T-helper 1 cell (primary cell): ENCODE data around the gene ANKRD44.

Experiments used
- DNase-seq, 5 donors: peaks; one replicate each; pipeline ENCODE4 v3.0.0-alpha.2; 2012 to 2020

The ANKRD44 gene

DNA sequence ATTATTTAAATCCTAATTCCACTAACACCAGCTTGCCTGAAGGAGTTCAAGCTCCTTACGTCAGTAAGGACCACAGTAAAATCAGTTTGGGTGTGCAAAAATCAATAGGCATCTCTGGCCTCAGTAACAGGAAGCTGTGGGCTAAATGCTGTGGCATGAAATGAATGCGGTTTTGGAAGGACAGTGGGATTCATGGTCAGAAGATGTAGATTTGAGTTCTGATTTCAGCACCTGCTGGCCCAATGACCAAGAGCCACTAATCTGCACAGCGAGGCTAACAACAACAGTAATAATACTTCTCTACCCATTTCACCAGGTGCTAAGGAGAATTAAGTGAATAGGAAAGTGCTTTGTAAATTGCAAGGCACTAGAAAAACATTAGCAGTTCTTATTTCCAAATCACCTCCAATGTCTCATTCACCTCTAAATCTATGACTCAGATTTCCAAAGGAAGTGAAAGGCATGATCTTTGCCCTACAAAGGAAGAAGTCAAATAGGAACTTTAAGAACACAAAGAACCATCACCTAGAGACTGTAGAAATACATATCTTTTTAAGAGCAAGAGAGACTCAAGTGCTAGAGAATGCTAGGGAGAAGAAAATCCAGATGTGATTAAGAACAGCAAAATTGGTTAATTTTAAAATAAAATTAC is 172.6 kb downstream of the ANKRD44 start:
- DNase-seq = peak in 1 of 5 donors; percentile 32

DNA sequence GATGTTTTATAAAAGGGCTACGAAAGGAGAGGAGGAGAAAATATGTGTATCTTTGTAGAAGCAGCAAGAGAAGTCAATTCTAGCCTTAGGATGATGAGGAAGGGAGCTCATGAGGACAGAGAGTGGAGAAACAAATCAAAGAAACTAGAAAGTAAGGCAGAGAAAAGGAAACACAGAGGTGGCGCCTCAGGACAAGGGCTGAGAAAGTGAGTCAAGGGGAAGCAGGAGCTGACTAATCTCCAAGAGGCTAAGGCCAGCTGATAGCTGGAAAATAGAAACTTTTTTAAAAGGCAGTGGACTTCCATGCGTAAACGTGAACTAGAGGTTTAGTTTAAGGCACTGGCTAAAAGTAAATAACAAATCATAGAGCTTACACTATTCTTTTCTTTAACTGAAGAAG is 173.3 kb downstream of the ANKRD44 start:
- DNase-seq = no peak

DNA sequence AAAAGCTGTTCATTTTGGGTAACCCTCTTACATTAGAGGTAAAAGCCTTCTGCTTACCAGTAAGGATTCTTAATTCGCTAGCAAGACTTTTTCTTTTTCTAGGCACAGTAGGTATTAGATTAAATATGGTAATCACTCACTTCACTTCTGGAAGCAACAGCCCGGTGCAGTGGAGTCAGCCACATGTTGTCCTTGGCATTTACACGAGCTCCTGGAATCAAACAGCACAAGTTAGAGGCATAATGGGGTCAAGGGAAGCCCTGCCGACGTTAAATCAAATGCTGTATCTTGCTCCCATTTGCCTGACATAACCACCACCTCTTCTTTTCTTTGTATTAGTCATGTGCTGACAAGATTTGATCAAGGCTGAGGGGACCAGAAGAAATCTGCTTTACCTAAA is 174.1 kb downstream of the ANKRD44 start:
- DNase-seq = no peak

DNA sequence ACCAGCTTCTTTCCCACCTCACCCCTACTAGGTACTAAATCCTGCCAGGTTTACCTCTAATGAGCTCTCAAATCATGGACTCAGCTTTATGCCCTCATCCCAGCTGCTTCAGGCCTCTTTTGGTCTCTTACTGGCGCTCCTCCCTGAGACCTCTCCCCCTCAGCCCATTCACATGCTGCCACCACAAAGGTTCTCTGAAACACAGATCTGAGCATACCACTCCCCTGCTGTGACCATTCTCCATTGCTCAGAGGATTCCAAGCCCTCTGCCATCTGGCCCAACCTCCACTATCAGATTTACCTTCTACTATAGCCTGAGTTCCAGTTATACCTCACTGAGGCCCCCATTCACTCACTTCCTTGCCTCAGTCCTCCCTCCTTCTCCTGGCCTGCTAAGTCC is 174.8 kb downstream of the ANKRD44 start:
- no peak for DNase-seq

DNA sequence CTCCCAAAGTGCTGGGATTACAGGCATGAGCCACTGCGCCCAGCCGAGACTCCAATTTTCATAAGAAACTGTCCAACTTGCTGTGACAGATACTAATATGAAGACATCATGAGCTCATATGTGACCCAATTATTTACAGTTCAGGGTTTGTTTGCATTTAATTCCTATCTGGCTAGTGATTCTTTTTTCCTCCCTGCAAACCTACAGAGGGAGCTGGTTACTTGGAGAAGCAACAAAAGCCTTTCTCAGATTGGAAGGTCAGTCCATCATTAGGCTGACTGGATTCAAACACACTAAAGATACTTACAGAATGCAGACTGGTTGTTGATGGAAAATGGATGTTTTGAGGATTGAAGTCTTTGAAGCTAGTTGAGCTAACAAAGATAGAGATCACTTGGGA is 176.4 kb downstream of the ANKRD44 start:
- no peak for DNase-seq

DNA sequence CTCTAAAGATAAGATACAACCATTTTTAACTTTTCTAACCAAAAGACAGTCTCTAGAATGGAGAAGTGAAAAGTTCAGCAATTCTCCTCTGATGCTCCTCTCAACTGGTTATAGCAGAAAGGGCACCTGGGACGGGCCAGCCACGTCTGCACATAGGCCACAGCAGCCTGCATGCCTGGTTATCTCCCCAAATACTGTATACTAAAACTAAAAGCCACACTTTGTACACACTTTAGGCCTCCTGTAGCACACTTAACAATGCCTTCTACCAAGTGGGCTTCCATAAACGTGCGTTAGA is 179.1 kb downstream of the ANKRD44 start:
- no peak for DNase-seq

DNA sequence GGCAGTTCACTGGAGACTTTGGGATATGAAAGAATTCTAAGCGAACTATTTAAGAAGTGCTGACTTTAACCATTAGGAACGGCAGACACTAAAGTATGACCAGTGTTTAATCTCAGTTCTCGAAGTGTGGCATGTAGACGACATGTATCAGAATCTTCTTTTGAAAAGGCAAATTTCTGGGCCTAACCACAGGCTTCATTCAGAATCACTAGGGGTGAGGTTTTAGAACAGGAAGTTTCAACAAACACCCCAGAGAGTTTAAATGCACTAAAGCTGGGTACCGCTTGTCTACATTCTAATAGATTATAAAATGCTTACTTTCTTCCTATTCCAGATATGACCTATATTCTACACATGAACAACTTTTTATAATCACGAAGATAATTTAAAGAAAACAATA is 180.3 kb downstream of the ANKRD44 start:
- peak in 1 of 5 donors; percentile 56 for DNase-seq

DNA sequence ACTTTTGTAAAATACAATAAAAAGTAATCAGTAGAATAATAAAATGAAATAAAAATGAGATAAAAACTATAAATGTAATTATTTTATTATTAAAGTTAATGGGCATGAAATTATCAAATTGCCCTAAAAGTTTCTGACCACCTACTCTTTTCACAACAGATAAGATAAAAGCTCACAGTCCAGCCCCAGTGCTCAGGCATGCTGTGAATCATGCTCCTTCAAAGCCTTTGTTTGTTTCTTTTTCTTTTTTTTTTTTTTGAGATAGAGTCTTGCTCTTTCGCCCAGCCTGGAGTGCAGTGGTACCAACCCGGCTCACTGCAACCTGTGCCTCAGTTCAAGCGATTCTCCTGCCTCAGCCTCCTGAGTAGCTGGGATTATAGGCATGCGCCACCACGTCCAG is 181.7 kb downstream of the ANKRD44 start:
- no peak for DNase-seq

DNA sequence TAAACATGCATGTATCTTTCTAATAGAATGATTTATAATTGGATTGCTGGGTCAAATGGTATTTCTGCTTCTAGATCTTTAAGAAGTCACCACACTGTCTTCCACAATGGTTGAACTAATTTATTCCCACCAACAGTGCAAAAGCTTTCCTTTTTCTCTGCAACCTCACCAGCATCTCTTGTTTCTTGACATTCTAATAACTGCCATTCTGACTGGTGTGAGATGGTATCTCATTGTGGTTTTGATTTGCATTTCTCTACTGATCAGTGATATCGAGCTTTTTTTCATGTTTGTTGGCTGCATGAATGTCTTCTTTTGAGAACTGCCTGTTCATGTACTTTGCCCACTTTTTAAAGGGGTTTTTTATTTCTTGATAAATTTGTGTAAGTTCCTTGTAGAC is 182.5 kb downstream of the ANKRD44 start:
- peak in 1 of 5 donors; percentile 68 for DNase-seq

DNA sequence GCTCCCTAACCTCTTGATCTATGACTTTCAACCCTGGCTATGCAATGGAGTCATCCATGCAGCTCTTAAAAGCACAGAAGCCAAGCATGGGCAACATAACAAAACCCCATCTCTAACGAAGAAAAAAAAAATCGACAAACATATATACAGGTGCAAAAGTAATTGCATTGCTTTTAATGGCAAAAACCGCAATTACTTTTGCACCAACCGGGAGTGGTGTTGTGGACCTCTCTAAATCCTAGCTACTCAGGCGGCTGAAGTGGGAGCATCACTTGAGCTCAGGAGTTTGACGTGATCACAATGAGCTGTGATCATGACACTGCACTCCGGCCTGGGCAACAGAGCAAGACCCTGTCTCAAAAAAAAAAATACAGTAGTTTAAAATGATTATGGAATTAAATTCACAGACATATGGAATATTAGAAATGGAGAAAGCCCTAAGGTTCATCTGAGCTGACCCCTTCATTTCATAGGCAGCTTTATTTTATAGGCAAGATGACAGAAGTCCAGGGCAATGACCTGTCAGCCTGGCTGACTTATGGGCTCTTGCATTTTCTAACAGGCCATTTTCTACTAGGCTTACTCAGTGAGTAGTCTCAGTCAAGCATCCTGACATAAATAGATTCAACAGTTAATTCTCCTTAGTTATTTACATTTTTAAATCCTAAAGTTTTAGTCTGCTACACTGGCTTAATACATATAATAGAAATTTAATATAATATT is 183.8 kb downstream of the ANKRD44 start:
- no peak for DNase-seq

DNA sequence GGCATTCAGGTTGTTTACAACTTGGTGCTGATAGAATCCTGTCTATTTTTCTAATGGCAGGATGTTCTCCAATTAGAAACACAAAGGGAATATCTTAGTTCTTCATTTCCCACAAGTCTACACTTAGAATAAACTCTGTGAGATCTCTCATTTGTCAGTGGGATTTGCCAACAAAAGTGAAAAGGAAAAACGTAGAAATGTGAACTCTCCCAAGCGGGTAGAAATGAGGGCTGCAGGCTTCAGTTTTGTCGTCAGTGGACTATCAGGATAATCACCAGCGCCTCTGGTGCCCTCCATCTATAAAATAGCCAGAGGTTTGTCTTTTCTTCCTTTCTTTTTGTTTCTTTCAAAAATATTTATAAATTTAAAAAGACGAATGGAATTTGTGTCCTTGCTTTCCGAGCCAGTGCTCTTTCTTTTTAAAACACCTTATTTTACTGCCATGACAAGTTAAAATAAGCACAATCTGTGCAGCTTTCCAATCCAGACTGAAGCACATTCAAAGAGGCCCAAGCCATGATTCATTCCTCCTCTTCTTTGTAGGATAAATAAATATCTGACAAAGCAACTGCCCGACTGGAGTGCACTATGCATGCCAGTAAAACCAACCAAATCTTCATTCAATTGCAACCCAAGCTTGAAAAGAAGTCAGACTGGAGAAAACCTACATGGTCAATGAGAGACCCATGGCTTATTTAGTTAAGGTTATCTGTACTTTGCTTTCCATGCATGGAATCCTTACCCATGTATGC is 185.8 kb downstream of the ANKRD44 start:
- DNase-seq = no peak

DNA sequence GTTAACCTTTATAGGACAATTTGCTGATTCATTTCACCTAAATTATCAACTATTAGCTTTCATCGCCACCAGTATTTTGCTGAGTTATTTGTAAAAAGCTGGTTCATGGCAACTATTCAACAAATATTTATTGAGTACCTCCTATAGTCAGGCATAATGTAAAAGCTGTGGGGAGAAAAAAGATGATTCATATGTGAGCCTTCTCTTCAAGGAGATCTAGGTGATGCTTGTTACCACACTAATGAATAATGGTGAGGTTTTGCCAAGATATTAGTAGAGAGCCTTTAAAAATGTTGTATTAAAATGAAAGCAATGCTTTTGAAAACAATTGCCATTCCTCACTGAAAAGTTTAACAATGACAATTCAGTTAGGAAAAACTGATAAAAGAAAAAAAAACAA is 187.8 kb downstream of the ANKRD44 start:
- DNase-seq = no peak

DNA sequence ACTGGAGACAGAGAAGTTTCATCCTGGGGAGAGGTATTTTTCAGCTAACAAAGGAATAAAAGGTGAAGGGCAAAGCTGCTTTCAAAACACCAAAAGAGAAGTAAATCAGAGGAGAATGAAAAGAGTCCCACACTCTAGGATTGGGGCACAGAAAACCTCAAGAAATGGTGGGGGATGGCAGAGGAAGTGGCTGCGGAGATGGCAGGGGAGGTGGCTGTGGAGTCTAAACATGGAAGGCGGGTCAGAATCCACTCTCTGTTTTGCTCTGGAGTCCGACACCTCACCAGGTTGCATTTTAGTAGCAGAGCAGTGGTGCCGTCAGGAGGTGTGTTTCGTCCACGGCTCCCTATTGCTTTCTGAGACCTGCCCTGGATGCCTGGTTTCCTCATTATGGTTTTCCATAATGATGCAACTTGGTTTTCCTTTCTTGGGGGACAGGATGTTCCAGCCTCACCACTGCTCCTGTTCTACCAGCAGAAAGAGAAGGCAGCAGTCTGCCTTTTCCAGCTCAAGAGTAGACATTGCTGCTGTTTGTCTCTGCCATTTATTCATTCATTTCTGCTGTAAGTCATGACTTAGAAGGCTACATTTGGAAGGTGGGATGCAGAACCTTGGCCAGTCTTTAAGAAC is 188.7 kb downstream of the ANKRD44 start:
- no peak for DNase-seq

DNA sequence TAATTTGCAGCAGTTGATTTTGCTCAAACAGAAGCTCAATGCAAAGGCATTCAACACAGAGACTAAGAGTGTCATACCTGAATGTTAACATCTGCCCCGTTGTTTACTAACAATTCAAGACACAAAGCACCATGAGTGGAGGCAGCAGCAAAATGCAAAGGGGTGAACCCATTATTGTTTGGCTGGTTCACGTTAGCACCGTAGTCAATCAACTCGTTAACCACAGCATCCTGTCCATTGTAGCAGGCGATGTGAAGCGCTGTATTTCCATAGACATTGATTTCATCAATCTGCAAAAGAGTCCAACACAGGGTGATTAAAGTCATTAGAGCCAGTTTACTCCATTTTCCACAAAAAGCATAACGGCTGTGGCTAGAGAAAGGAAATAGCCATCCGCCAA is 189.3 kb downstream of the ANKRD44 start:
- peak in 1 of 5 donors; percentile 30 for DNase-seq

DNA sequence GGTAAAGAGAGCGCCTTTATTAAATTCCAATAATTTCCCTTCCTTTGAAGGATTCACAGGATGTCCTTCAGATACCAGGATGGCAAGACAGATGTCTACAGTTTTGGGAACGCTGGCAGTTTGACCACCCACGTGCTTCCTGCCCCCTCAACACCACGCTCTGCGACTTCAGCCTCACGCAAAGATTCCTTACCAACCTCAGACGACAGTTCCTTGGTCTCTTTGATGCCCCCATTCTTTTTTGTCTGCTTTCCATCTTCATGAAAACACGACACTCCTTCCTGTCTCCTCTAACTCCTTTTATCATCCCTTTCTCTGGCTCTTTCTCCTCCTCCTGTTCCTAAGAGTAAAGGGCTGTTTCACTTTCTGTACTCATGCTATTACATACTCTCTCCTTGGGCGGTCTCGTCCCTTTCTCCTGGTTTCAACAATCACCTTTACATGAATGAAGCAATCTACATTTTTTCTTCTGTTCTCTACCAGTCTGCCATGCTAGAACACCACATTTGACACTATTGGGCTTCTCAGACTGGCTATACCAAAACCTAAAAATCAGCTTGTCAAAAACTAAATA is 194.2 kb downstream of the ANKRD44 start:
- no peak for DNase-seq

DNA sequence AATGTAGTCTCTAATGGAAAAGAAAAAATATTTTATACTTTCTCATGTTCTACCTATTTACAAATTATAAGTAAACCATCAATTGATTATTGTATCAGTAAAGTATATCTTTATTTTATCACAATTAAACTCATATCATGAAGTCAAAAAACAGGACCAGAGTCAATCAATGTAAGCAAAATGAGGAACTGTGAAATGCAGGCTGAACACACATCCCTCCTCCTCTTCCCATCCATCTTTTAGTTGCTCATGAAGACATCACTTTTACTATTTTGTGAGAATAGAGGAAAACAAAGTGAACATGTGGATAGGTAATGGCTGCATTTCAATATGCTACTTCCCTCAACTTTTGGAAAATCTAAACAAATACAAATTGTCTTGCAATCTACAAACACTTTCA is 195.3 kb downstream of the ANKRD44 start:
- no peak for DNase-seq

DNA sequence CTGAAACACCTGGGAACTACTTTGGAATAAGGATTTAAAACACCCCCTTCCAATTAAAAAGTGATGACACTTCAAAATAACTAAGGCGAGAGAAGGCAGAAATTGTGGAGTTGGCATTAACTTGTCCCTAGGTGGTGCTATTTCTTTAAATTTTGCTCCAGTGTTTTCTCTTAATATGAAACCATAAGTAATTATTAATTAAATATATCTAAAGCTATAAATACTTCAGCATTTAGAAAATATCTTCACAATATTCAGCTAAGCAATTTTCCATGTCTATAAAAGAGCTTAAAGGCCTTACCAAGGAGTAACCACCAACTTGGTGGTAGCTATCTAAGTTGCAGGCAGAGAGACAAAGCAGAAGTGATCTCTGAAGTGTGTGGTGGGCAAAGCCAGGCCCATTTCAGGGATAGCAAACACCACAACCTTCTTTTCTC is 197.3 kb downstream of the ANKRD44 start:
- peak in 1 of 5 donors; percentile 26 for DNase-seq

DNA sequence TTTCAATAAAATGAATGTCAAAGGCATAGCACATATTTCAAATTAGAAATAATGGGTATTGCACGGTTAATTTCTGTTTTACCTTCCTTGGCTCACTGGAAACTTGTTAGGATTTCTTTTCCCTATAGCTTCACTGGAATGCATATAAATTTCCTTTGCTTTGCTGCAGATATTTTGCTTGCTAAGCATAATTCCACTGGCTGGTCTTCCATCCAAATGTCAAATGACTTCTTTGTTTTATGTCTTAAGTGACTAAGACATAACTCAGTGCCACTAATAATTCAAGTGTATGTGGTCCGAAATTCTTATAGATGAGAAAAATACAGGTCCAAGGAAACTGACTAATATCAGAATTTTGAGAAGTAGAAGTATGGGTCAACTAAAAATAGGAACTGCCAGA is 201.3 kb downstream of the ANKRD44 start:
- DNase-seq = no peak

DNA sequence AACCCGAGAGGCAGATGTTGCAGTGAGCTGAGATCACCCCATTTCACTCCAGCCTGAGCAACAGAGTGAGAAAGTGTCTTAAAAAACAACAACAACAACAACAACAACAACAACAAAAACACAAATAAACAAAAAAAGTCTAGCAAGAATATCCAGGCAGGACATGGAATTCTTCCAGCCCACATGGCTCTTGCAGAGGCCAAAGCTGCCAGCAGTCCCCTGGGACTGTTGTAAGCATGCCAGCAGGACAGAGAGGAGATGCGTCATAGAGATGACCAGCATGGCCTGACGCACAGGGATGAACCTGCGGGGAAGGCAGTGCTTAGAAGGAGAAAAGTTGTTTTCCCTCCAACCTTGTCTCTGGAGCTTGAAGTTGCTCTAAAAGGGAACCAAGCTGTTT is 201.8 kb downstream of the ANKRD44 start:
- DNase-seq = no peak

DNA sequence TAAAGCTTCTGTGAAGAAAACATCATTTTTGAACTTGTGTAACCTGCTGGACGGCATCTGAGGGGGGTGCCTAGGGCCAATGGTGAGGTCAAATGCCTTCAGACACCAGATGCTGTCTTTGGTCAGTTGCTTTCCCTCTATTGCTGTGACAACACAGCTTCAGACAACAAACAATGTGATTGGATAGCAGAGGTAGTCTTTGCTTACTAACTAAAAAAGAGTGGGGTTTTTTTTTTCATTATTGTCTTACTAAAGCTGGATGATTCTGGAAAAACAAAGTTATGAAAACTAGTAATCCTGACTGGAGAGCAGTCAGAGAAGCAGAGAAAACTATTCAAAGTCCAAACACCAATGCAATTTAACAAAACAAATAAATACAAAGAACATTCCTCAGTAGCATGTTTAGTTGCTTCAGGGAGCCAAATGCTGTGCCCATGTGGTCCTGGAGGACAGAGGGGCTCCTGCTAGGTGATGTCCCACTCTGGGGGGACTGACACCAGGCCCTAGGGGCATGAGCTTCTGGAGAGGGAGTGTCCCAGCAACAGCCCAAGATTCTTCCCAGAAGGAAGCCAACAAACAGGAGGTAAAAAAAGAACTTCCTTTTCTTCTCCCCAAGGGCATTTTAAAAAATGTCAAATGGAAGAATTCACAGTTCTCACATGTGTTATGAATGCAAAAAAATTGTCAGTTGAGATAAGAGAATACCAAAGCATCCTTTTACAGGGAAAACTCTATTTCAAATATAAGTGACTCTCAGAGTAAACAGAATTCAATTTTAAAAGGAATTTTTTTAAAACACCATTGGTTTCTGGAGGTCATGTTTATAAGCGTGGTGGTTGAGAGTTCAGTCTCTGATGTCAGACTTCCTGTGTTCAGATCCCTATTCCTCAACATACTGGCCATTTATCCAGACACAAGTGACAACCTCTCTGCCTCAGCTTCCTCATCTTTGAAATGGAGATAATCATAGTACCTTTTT is 203.0 kb downstream of the ANKRD44 start:
- no peak for DNase-seq

DNA sequence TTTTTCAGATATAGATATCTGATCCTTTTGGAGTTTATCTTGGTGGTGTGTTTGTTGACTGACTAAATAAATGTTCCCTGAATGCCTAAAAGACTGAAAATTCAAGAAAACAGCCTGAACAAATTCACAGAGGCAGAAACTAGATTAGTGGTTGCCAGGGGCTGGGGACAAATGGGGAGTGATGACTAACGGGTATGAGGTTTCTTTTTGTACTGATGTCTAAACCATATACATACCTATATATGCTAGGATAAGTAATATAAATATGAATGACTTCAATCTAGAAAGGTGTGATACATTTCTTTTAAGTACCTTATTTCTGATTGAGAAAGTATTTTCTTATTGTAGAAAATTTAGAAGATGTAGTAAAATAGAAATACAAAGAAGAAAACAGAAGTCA is 207.2 kb downstream of the ANKRD44 start:
- no peak for DNase-seq

DNA sequence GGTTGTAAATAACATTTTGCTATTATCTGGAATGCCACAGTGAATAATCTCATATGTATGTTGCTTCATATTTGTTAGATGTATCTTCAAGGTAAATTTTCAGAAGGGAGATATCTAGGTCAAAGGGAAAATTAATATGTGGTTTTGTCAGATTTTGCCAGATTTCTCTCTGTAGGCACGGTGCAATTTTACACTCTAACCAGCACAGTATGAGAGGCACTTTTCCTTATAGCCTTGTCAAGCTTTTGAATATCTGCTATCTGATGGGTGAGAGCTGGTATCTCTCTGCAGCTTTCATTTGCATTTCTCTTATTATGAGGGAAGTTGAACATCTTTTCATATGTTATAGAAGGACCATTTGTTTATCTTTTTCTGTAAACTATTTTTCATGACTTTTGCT is 208.3 kb downstream of the ANKRD44 start:
- DNase-seq = no peak
